ENCODE results near the gene DIABLO.

GRCh38 chr12:122245553-122245952, 19.7 kb upstream of the DIABLO start:
- TF ChIP-seq POLR2AphosphoS5 (IDR thresholded peaks at IDR 0.05; ENCODE audit: borderline replicate concordance, low read depth, low read length), result no peak
- no peak for TF ChIP-seq EZH2 (IDR thresholded peaks at IDR 0.05)
- TF ChIP-seq FOXP2 (optimal IDR thresholded peaks at IDR 0.05; ENCODE audit: control extremely low read depth, extremely low read length, insufficient read depth), result no peak

Measured in SK-N-MC (cell line).